ENCODE results near the gene CD2AP. TPM values are rescaled to one million over a fixed set of nuclear protein-coding genes. Genes with fewer than 3 reads are reported as not detected.

Gene CD2AP
- total and polyA plus RNA-seq, 9 donors = 6.9 to 40.7 (median 15.5) TPM

GRCh38 chr6:47571488-47571887 is 93.9 kb downstream of the CD2AP start:
- no peaks in the 10 kb centered on the region for H3K27me3 ChIP-seq
- no peaks in the 10 kb centered on the region for H3K4me1 ChIP-seq (ENCODE audit: insufficient read depth)
- WGBS, 3 donors = 86 to 90% (median 88%) methylated on average over 2 of the region's 2 CpGs
- no peaks in the 10 kb centered on the region for H3K9me3 ChIP-seq
- intact Hi-C loops (cut with DNase I) = no loop called here
- no peaks in the 10 kb centered on the region for H3K36me3 ChIP-seq
- TF ChIP-seq EP300 (IDR thresholded peaks at IDR 0.05) (no peak), CTCF (IDR thresholded peaks at IDR 0.05) (no peak), POLR2A (IDR thresholded peaks at IDR 0.05) (no peak)
- no peak for DNase-seq
- H3K4me3 ChIP-seq = no peak overlapping the region
- no peak overlapping the region for H3K27ac ChIP-seq

- H3K9me3 ChIP-seq = no peaks in the 10 kb centered on the region
- WGBS, 3 donors = 49 to 96% (median 70%) methylated on average over 2 of the region's 2 CpGs
- H3K4me1 ChIP-seq (ENCODE audit: insufficient read depth) = no peaks in the 10 kb centered on the region
- no peak overlapping the region for H3K27ac ChIP-seq
- intact Hi-C loops (cut with DNase I) = no loop called here
- no peak for TF ChIP-seq EP300 (IDR thresholded peaks at IDR 0.05)
- TF ChIP-seq CTCF (IDR thresholded peaks at IDR 0.05) = no peak
- TF ChIP-seq POLR2A (IDR thresholded peaks at IDR 0.05) = no peak
- no peaks in the 10 kb centered on the region for H3K36me3 ChIP-seq
- DNase-seq = no peak
- H3K4me3 ChIP-seq = no peak overlapping the region
- no peaks in the 10 kb centered on the region for H3K27me3 ChIP-seq
These were observed 95.5 kb downstream of the CD2AP start for GRCh38 chr6:47573109-47573508.

- Histone ChIP-seq H3K27ac (no peak overlapping the region), H3K4me1 (ENCODE audit: insufficient read depth) (no peaks in the 10 kb centered on the region), H3K9me3 (no peaks in the 10 kb centered on the region), H3K27me3 (no peaks in the 10 kb centered on the region), H3K4me3 (no peak overlapping the region), H3K36me3 (no peaks in the 10 kb centered on the region)
- intact Hi-C loops (cut with DNase I) = no loop called here
- DNase-seq = no peak
- WGBS, 3 donors = 93 to 97% (median 96%) methylated on average over 2 of the region's 2 CpGs
- TF ChIP-seq EP300 (IDR thresholded peaks at IDR 0.05) (no peak), POLR2A (IDR thresholded peaks at IDR 0.05) (no peak), CTCF (IDR thresholded peaks at IDR 0.05) (no peak)
These were observed 97.2 kb downstream of the CD2AP start for GRCh38 chr6:47574789-47575188.

- Histone ChIP-seq H3K36me3 (no peaks in the 10 kb centered on the region), H3K4me3 (no peak overlapping the region), H3K27me3 (no peaks in the 10 kb centered on the region), H3K4me1 (ENCODE audit: insufficient read depth) (no peaks in the 10 kb centered on the region), H3K9me3 (no peaks in the 10 kb centered on the region), H3K27ac (no peak overlapping the region)
- WGBS, 3 donors = 95 to 97% (median 96%) methylated on average over 4 of the region's 4 CpGs
- TF ChIP-seq EP300 (IDR thresholded peaks at IDR 0.05) = no peak
- no peak for TF ChIP-seq POLR2A (IDR thresholded peaks at IDR 0.05)
- no peak for TF ChIP-seq CTCF (IDR thresholded peaks at IDR 0.05)
- intact Hi-C loops (cut with DNase I) = no loop called here
- no peak for DNase-seq
These were observed 101.5 kb downstream of the CD2AP start for GRCh38 chr6:47579040-47579439.

- Histone ChIP-seq H3K9me3 (no peaks in the 10 kb centered on the region), H3K27ac (no peak overlapping the region), H3K27me3 (no peaks in the 10 kb centered on the region), H3K4me3 (no peak overlapping the region), H3K36me3 (no peaks in the 10 kb centered on the region), H3K4me1 (ENCODE audit: insufficient read depth) (no peaks in the 10 kb centered on the region)
- intact Hi-C loops (cut with DNase I) = no loop called here
- TF ChIP-seq CTCF (IDR thresholded peaks at IDR 0.05) (no peak), POLR2A (IDR thresholded peaks at IDR 0.05) (no peak), EP300 (IDR thresholded peaks at IDR 0.05) (no peak)
- no peak for DNase-seq
- 47 to 97% (median 90%) methylated on average over 2 of the region's 2 CpGs for WGBS, 3 donors
These were observed 104.0 kb downstream of the CD2AP start for GRCh38 chr6:47581591-47581990.
